Sigmoid colon (tissue), 4 donors: ENCODE data around the gene NMNAT3.

Source experiments
- EP300 ChIP-seq, 4 donors: sonication (generic); formaldehyde crosslinking; IDR thresholded peaks; one replicate each; pipeline ENCODE4 v1.6.1; 2017; ENCODE audit warnings: antibody characterized with exemption in 4 of 4
- POLR2AphosphoS5 ChIP-seq, 4 donors: sonication (generic); formaldehyde crosslinking; IDR thresholded peaks; one replicate each; pipeline ENCODE4 v1.6.1; 2017; ENCODE audit warnings: antibody characterized with exemption in 4 of 4
- TF ChIP-seq, protein P1 (sequence below), 4 experiments: fragments of 450-650 bp in 3 of 4; fragments of 200-600 bp in 1 of 4; IDR thresholded peaks; one replicate each; pipeline ENCODE4 v1.5.1; 2016 to 2019; ENCODE audit warnings: antibody characterized with exemption in 4 of 4, mild to moderate bottlenecking in 3 of 4, moderate library complexity in 2 of 4

DNA sequence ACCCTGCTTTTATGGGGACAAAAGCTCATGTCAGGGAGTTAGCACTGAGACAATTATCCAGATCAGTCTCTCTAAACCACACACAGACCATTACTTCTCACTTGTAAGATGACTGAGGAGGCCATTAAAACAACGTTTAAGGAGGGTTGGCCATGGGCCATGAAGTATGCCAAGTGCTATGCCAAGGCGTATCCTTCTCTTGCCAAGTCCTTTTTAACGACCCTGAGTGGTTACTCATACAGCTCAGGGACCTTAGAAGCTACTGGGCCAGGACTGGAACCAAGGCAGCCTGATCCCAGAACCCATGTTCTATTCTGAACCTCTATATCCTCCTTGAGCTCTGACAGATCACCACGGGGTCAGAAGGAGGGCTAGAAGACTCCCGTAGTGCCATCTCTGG is 50.0 kb downstream of the NMNAT3 start:
- TF ChIP-seq POLR2AphosphoS5 (IDR thresholded peaks at IDR 0.05): no peak
- TF ChIP-seq, protein P1, sequence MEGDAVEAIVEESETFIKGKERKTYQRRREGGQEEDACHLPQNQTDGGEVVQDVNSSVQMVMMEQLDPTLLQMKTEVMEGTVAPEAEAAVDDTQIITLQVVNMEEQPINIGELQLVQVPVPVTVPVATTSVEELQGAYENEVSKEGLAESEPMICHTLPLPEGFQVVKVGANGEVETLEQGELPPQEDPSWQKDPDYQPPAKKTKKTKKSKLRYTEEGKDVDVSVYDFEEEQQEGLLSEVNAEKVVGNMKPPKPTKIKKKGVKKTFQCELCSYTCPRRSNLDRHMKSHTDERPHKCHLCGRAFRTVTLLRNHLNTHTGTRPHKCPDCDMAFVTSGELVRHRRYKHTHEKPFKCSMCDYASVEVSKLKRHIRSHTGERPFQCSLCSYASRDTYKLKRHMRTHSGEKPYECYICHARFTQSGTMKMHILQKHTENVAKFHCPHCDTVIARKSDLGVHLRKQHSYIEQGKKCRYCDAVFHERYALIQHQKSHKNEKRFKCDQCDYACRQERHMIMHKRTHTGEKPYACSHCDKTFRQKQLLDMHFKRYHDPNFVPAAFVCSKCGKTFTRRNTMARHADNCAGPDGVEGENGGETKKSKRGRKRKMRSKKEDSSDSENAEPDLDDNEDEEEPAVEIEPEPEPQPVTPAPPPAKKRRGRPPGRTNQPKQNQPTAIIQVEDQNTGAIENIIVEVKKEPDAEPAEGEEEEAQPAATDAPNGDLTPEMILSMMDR (IDR thresholded peaks at IDR 0.05): no peak
- TF ChIP-seq EP300 (IDR thresholded peaks at IDR 0.05): no peak
